GM12874 (cell line): ENCODE results near the gene RNASEH2C.

Source experiments
- CTCF ChIP-seq: IDR thresholded peaks from 2 replicates; pipeline ENCODE4 v1.5.1; 2011; ENCODE audit warnings: low read depth, mild to moderate bottlenecking, control low read depth, low read length, moderate library complexity; ENCODE audit not compliant: insufficient read depth

The RNASEH2C gene

GRCh38 chr11:65714433-65714832 lies 6.2 kb downstream of the RNASEH2C start:
- TF ChIP-seq CTCF = no peak

GRCh38 chr11:65713212-65713969 lies 7.2 kb downstream of the RNASEH2C start:
- TF ChIP-seq CTCF = no peak

GRCh38 chr11:65712633-65713076 lies 7.9 kb downstream of the RNASEH2C start:
- no peak for TF ChIP-seq CTCF

GRCh38 chr11:65711785-65712632 lies 8.6 kb downstream of the RNASEH2C start, which contains the start of gene KAT5:
KAT5 (plus strand) TSS chr11:65712252; CDS start chr11:65712268, 16 bp downstream.
- peak; percentile 99 for TF ChIP-seq CTCF

- TF ChIP-seq CTCF = no peak
These were observed 10.2 kb downstream of the RNASEH2C start for GRCh38 chr11:65710421-65710820.

- no peak for TF ChIP-seq CTCF
These were observed 10.9 kb downstream of the RNASEH2C start for GRCh38 chr11:65709661-65710060.

- no peak for TF ChIP-seq CTCF
These were observed 12.1 kb downstream of the RNASEH2C start for GRCh38 chr11:65708451-65708850.
